ENCODE results near the gene PHLDA2. TPM values are rescaled to one million over a fixed set of nuclear protein-coding genes. Genes with fewer than 3 reads are reported as not detected.

Gene PHLDA2
- total and polyA plus RNA-seq, 9 of the 15 experiments (the other 6 are each of a cell fraction or from before 2014, with no cell fraction given) = 0.43 to 42.4 (median 4.7) TPM

DNA sequence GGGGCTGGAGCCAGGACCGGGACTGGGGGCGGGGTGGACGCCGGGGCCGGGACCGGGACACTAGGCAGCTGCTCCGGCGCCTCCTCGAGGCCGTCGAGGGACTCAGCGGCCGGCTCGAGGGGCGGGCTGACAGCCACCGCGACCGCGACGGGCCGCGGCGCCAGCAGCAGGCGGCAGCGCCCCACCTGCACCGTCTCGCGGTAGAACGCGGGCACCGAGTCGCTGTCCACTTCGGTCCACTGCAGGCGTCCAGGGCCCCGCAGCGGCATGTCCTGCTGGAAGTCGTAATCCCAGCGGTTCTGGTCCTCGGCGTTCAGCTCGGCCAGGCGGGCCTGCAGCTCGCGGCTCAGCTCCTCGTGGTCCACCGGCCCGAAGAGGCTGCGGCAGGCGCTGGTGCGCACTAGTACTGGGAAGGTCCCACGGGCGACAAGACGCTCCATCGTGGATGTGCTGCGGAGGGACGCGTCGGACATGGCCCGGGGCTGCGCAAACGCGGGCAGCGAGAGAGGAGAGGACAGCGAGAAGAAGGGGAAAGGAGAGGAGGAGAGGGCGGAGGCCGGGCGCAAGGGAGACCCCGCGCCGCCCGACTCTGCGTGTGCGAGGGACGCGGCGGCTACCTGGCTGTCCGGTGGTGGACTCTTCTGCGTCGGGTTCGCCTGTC, 44.1 kb downstream of the PHLDA2 start (continued):
- TF ChIP-seq, protein P1, sequence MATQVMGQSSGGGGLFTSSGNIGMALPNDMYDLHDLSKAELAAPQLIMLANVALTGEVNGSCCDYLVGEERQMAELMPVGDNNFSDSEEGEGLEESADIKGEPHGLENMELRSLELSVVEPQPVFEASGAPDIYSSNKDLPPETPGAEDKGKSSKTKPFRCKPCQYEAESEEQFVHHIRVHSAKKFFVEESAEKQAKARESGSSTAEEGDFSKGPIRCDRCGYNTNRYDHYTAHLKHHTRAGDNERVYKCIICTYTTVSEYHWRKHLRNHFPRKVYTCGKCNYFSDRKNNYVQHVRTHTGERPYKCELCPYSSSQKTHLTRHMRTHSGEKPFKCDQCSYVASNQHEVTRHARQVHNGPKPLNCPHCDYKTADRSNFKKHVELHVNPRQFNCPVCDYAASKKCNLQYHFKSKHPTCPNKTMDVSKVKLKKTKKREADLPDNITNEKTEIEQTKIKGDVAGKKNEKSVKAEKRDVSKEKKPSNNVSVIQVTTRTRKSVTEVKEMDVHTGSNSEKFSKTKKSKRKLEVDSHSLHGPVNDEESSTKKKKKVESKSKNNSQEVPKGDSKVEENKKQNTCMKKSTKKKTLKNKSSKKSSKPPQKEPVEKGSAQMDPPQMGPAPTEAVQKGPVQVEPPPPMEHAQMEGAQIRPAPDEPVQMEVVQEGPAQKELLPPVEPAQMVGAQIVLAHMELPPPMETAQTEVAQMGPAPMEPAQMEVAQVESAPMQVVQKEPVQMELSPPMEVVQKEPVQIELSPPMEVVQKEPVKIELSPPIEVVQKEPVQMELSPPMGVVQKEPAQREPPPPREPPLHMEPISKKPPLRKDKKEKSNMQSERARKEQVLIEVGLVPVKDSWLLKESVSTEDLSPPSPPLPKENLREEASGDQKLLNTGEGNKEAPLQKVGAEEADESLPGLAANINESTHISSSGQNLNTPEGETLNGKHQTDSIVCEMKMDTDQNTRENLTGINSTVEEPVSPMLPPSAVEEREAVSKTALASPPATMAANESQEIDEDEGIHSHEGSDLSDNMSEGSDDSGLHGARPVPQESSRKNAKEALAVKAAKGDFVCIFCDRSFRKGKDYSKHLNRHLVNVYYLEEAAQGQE (IDR thresholded peaks at IDR 0.05; ENCODE audit: borderline replicate concordance) = peak; percentile 83
- TF ChIP-seq, protein P1 (CRISPR knock-in tag; IDR thresholded peaks at IDR 0.05; ENCODE audit: low read depth) = peak; percentile 63; the same call in 1 of the 2 replicates
- TF ChIP-seq, protein P2, sequence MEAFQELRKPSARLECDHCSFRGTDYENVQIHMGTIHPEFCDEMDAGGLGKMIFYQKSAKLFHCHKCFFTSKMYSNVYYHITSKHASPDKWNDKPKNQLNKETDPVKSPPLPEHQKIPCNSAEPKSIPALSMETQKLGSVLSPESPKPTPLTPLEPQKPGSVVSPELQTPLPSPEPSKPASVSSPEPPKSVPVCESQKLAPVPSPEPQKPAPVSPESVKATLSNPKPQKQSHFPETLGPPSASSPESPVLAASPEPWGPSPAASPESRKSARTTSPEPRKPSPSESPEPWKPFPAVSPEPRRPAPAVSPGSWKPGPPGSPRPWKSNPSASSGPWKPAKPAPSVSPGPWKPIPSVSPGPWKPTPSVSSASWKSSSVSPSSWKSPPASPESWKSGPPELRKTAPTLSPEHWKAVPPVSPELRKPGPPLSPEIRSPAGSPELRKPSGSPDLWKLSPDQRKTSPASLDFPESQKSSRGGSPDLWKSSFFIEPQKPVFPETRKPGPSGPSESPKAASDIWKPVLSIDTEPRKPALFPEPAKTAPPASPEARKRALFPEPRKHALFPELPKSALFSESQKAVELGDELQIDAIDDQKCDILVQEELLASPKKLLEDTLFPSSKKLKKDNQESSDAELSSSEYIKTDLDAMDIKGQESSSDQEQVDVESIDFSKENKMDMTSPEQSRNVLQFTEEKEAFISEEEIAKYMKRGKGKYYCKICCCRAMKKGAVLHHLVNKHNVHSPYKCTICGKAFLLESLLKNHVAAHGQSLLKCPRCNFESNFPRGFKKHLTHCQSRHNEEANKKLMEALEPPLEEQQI (IDR thresholded peaks at IDR 0.05) = no peak
- TF ChIP-seq ESRRA (IDR thresholded peaks at IDR 0.05; ENCODE audit: borderline replicate concordance, low read depth) = peak; percentile 24; the same call in 1 of the 2 replicates
- no peak for TF ChIP-seq KLF1 (tag; IDR thresholded peaks at IDR 0.05)
- TF ChIP-seq ZNF589 (CRISPR knock-in tag; IDR thresholded peaks at IDR 0.05; ENCODE audit: low read depth) = no peak
- TF ChIP-seq ETV5 (CRISPR knock-in tag; IDR thresholded peaks at IDR 0.05; ENCODE audit: low read depth) = peak; percentile 50; the same call in 1 of the 2 replicates
- TF ChIP-seq SRF (CRISPR knock-in tag; IDR thresholded peaks at IDR 0.05) = no peak
- 0 out of 4 replicates have a peak, but pooled peaks of 1 of the 2 experiments have one; percentile 6 for TF ChIP-seq RCOR1 (IDR thresholded peaks at IDR 0.05; ENCODE audit: borderline replicate concordance in 1 of 2, low read depth in 2 of 2, low read length in 2 of 2)
- TF ChIP-seq TGIF2 (CRISPR knock-in tag; IDR thresholded peaks at IDR 0.05) = peak; percentile 92
- TF ChIP-seq CCNT2 (IDR thresholded peaks at IDR 0.05; ENCODE audit: borderline replicate concordance, extremely low read depth, insufficient read length, low read depth, low read length) = peak; percentile 23
- TF ChIP-seq NR2C2 (CRISPR knock-in tag; IDR thresholded peaks at IDR 0.05) = peak; percentile 57; the same call in 1 of the 2 replicates
- no peak for TF ChIP-seq NR2C2 (tag; IDR thresholded peaks at IDR 0.05)
- no peak for TF ChIP-seq ASH1L (IDR thresholded peaks at IDR 0.05; ENCODE audit: borderline replicate concordance, low read depth, partially characterized antibody)
- no peak for TF ChIP-seq ZKSCAN3 (CRISPR knock-in tag; IDR thresholded peaks at IDR 0.05)
- TF ChIP-seq, protein P3, sequence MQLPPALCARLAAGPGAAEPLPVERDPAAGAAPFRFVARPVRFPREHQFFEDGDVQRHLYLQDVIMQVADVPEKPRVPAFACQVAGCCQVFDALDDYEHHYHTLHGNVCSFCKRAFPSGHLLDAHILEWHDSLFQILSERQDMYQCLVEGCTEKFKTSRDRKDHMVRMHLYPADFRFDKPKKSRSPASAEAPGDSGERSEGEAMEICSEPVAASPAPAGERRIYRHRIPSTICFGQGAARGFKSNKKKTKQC (CRISPR knock-in tag; IDR thresholded peaks at IDR 0.05) = peak; percentile 83

All from K562 (cell line).